ACHN (cell line): Measurements from ENCODE around the gene MINDY2.
"Not testable (repeated sequence)": the region's sequence is repeated elsewhere in the genome, so short reads cannot be mapped to it uniquely, and the experiment has no call there.

Source experiments
- DNase-seq: peaks from one replicate; pipeline ENCODE4 v3.0.0-alpha.2; 2015
- in situ Hi-C: cut with HindIII; loops from 2 replicates; pipeline ENCODE4 v1.10.0; 2017; ENCODE audit warnings: low sequenced_read_pairs, low pct_ligation_motif_present, low pct_unique_long_range_greater_than_20kb

Gene MINDY2

GRCh38 chr15:58788056-58788710 lies 17.1 kb downstream of the MINDY2 start:
- in situ Hi-C loops = no loop called here

DNA sequence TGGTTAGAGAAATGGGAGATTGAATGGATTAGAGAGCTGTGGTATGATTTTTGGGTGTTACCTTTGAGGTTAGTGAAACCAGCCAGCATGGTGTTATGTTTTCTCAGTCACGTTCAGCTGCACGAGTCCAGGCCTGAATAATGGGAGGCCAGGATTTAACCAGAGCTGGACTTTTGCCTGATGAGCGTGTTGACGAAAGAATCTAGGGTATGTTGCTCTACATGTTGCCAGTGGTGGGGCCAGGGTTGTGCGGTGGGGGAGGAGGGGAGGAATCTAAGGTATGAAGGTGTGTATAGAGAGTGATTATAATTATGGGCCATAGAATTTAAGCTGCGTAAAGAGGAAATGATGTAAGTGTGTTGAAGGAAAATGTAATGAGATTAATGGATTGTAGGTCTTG lies 22.8 kb downstream of the MINDY2 start:
- no peak for DNase-seq
- in situ Hi-C loops = no loop called here

More at GRCh38 chr15:58788056-58788710, 17.1 kb downstream of the MINDY2 start:
- DNase-seq = no peak

DNA sequence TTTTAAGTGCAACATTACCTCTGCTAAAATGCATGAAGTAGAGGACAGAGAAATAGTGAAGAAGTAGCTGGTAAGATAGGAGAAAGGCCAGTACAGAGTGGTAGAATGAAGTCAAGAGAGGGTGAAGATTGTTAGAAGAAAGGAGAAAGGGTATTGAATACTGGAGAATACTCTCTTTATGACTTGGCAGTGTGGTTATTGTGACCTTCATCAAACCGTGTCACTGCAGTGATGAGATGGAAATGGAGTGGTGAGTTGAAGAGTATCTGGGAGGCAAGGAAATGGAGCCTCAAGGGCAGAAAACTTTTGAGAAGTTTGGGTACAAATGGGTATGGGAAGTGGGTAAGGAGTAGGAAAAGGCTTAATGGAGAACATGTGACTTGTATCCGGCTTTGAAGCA lies 24.7 kb downstream of the MINDY2 start:
- DNase-seq = no peak
- in situ Hi-C loops = no loop called here

GRCh38 chr15:58797505-58797904 lies 26.4 kb downstream of the MINDY2 start:
- in situ Hi-C loops = no loop called here
- no peak for DNase-seq

GRCh38 chr15:58805095-58805494 lies 34.0 kb downstream of the MINDY2 start:
- DNase-seq = no peak
- in situ Hi-C loops = no loop called here

DNA sequence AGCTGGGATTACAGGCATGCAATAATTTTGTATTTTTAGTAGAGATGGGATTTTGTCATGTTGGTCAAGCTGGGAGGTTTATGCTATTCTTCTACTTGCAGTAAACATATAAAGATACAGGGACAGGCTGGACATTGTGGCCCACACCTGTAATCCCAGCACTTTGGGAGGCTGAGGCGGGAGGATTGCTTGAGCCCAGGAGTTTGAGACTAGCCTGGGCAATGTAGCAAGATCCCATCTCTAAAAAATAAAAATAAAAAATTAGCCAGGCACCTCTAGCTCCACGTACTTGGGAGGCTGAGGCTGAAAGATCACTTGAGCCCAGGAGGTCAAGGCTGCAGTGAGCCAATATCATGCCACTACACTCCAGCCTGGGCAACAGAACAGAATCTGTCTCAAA lies 52.2 kb downstream of the MINDY2 start:
- DNase-seq, in situ Hi-C loops: not testable (repeated sequence)

DNA sequence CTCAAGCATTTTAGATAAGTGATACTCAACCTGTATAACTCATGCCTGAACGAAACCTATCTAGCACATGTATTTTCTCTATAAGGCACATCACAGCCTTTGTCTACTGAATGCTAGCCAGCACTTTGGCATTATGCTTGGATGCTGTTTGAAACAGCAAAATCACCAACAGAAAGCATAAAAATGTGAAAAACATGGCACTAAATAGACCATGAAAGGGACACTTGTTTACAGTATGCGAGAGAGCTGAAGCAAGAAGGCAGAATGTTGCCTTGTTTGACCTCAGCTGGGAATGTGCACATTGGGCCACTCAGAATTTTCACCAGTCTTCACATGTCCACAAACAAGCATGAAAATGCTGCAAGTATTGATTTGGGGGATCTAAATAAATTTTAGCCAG lies 59.5 kb downstream of the MINDY2 start:
- in situ Hi-C loops = no loop called here
- DNase-seq = no peak

GRCh38 chr15:58833681-58834426 lies 62.8 kb downstream of the MINDY2 start:
- DNase-seq, in situ Hi-C loops: not testable (repeated sequence)

GRCh38 chr15:58839485-58839884 lies 68.4 kb downstream of the MINDY2 start:
- no peak for DNase-seq
- in situ Hi-C loops = no loop called here

DNA sequence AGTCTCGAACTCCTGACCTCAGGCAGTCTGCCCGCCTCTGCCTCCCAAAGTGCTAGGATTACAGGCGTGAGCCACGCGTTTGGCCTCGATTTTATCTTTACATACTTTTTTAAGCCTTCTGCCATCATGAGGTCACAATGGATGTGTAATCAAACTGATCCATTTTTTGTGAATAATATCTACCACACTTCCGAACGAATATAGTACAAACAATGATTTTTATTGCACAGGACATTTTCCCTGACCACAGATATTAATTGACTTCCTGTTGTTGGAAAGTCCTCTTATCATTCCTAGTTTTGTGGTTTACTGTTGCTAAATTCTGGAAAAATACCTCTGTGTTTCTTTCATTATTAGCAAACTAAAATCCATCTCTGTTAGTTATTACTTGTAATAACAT lies 68.9 kb downstream of the MINDY2 start:
- no peak for DNase-seq
- in situ Hi-C loops = no loop called here

DNA sequence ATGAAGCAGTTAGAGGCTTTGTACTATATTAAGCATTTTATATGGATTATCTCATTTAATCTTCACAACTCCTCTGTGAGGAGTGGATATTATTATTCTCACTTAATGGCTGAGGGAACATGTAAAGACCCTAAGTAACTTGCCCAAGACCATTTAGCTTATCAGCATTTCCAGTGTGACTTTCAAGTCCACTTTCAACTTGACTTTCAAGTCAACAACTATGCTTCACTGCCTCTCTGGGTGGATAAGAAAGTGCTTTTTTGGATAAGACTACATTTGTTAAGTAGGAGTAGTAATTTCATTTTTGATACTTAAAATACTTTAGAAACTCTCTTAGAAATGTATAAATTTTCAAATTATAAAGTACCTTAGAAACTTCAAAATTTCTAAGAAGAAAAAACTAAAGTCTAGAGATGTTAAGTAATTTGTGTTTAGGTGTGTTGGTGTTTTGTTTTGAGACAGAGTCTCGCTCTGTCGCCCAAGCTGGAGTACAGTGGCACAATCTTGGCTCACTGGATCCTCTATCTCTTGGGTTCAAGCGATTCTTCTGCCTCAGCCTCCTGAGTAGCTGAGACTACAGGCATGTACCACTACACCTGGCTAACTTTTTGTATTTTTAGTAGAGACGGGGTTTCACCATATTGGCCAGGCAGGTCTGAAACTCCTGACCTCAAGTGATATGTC lies 71.8 kb downstream of the MINDY2 start:
- in situ Hi-C loops = no loop called here
- no peak for DNase-seq

DNA sequence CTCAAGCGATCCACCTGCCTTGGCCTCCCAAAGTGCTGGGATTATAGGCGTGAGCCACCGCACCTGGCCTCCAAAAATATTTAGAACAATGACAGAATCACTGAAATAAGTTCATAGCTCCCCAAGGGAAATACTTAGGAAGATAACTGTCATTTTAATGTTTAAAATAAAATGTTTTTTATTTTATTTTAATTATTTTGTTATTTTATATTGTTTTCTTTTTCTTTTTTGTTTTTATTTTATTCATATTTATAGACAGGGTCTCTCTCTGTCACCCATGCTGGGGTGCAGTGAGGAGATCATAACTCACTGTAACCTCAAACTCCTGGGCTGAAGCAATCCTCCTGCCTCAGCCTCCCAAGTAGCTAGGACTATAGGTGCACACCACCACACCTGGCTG lies 80.1 kb downstream of the MINDY2 start:
- DNase-seq, in situ Hi-C loops: not testable (repeated sequence)

GRCh38 chr15:58852347-58852746 lies 81.2 kb downstream of the MINDY2 start:
- in situ Hi-C loops = no loop called here
- DNase-seq = peak; percentile 4

- in situ Hi-C loops = no loop called here
- DNase-seq = no peak
Measured at GRCh38 chr15:58854593-58854992, 83.5 kb downstream of the MINDY2 start.

DNA sequence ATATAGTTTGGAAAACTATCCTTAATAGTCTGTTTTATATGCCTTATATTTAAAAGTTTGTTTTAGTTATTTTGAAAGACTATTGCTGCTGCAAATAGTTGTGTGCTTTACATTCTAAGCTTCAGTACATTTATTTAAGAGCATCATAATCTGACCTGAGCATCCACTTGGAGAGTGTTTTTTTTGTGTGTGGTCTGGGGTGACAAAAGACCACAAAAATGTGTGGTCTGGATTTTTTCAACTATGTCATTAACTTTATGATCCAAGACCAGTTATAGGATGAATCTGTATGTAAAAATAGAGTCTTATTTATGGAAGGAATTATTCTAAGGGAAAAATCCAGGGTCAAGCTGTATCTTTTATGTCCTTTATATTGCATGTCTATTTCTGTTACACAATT lies 85.0 kb downstream of the MINDY2 start:
- DNase-seq = peak; percentile 29
- in situ Hi-C loops = no loop called here

DNA sequence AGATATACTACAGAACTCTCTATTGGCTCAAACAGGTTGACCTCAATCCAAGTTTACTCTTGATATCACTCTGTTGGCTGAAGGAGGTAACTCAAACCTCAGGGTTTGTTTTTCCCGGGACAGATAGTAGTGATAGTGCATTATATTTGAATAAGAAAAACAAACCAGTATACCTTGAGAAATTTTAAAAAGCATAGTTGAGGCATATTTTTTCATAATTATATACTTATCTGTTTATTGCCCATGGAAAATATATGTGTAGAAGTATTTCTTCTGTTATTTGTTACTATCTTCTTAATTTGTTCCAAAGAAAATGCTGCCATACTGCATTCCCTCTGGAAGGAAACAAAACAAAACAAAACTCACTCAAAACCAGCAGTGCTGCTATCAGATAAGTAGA lies 85.5 kb downstream of the MINDY2 start:
- in situ Hi-C loops, DNase-seq: not testable (repeated sequence)

- DNase-seq = no peak
- in situ Hi-C loops = no loop called here
Measured at GRCh38 chr15:58862326-58862725, 91.2 kb downstream of the MINDY2 start.

DNA sequence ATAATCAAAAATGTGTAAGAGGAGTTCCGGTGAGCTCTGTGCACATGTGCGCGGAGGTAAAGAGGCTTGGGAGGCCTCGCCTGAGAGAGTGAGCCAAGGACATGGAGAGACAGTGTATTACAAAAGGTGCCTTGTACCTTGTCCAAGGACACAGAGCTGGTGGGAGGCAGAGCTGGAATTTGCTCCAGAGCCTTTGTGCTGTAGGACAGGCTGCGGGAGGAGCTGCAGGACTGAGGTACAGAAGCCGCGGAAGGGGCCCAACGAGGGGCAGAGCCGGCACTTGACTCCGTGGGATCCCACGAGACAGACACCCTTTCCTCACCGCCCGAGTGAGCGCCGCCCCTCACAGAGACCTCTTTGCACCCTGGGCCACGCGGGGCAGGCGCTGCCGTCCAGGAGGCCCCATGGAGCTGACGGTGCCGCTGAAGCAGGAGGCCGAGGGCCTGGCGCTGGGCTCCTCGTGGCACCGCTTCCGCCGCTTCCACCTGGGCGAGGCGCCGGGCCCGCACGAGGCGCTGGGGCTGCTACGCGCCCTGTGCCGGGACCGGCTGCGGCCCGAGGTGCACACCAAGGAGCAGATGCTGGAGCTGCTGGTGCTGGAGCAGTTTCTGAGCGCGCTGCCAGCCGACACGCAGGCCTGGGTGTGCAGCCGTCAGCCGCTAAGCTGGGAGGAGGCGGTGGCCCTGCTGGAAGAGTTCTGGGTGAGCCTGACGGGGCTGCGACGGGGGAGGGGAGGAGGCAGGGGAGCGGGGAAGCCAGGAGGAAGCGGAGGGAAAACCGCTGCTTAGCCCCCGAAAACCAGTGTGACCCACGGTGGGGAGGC lies 93.7 kb downstream of the MINDY2 start:
- no peak for DNase-seq
- in situ Hi-C loops = no loop called here

DNA sequence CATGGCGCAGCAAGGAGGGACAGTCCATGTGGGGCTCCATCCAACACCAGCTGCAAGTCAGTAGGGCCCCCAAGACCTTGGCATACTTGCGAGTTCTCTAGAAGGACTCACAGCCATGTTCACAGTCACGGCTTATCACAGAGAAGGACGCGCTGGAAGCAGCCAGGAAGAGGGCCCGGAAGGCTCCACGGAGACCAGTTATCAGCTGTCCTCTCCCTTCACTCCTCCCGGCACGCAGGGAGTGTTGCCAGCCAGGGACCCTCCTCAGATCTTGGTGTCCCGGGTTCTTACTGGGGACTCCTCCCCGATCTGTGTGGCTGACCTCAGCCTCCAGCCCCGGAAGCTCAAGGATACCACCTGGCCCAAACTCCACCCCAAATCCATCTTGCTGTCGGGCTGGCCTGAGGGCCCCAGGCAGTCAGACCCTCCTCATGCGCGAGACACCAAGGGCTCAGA lies 94.4 kb downstream of the MINDY2 start:
- no peak for DNase-seq
- in situ Hi-C loops = no loop called here
